NCI-H524 treated with DMSO at 0.1 percent for 48 hours (cell line): ENCODE results near the gene UGT2B28.
"Not testable (repeated sequence)": the region's sequence is repeated elsewhere in the genome, so short reads cannot be mapped to it uniquely, and the experiment has no call there.

Experiments
- DNase-seq: peaks from one replicate; lab custom pipeline; 2025; lab: John Stamatoyannopoulos, UW

UGT2B28 gene

GRCh38 chr4:69280081-69280480 lies at the start of gene UGT2B28:
UGT2B28 (plus strand) TSS chr4:69280475; CDS start chr4:69280501, 26 bp downstream.
- DNase-seq = not testable (repeated sequence)

GRCh38 chr4:69239092-69239491 lies 41.2 kb upstream of the UGT2B28 start:
- no peak for DNase-seq

- DNase-seq = no peak
Measured at GRCh38 chr4:69239557-69240168, 40.6 kb upstream of the UGT2B28 start.

- not testable (repeated sequence) for DNase-seq
Measured at GRCh38 chr4:69240787-69241186, 39.5 kb upstream of the UGT2B28 start.

GRCh38 chr4:69241746-69242145 lies 38.5 kb upstream of the UGT2B28 start:
- DNase-seq = not testable (repeated sequence)

- not testable (repeated sequence) for DNase-seq
Measured at GRCh38 chr4:69242562-69243240, 37.6 kb upstream of the UGT2B28 start.

- DNase-seq = not testable (repeated sequence)
Measured at GRCh38 chr4:69250884-69251283, 29.4 kb upstream of the UGT2B28 start.

- DNase-seq = not testable (repeated sequence)
Measured at GRCh38 chr4:69253147-69253772, 27.0 kb upstream of the UGT2B28 start.

GRCh38 chr4:69268612-69269011 lies 11.7 kb upstream of the UGT2B28 start:
- DNase-seq = not testable (repeated sequence)

- not testable (repeated sequence) for DNase-seq
Measured at GRCh38 chr4:69296356-69296755, 16.1 kb downstream of the UGT2B28 start.

- not testable (repeated sequence) for DNase-seq
Measured at GRCh38 chr4:69308426-69309033, 28.3 kb downstream of the UGT2B28 start.

GRCh38 chr4:69309549-69310076 lies 29.3 kb downstream of the UGT2B28 start:
- not testable (repeated sequence) for DNase-seq

- DNase-seq = not testable (repeated sequence)
Measured at GRCh38 chr4:69310262-69310661, 30.0 kb downstream of the UGT2B28 start.

- DNase-seq = peak; percentile 10
Measured at GRCh38 chr4:69317669-69318298, 37.5 kb downstream of the UGT2B28 start.

GRCh38 chr4:69321153-69321729 lies 41.0 kb downstream of the UGT2B28 start:
- no peak for DNase-seq

- DNase-seq = no peak
Measured at GRCh38 chr4:69322055-69322454, 41.8 kb downstream of the UGT2B28 start.

GRCh38 chr4:69323284-69323683 lies 43.0 kb downstream of the UGT2B28 start:
- DNase-seq = no peak

- no peak for DNase-seq
Measured at GRCh38 chr4:69330345-69331047, 50.2 kb downstream of the UGT2B28 start.

- DNase-seq = not testable (repeated sequence)
Measured at GRCh38 chr4:69331304-69331703, 51.0 kb downstream of the UGT2B28 start.

- DNase-seq = not testable (repeated sequence)
Measured at GRCh38 chr4:69335485-69335884, 55.2 kb downstream of the UGT2B28 start.

- not testable (repeated sequence) for DNase-seq
Measured at GRCh38 chr4:69343114-69343513, 62.8 kb downstream of the UGT2B28 start.
